ENCODE measurements around the gene NPAS2. TPM values are rescaled to one million over a fixed set of nuclear protein-coding genes. Genes with fewer than 3 reads are reported as not detected.

Gene NPAS2
- total RNA-seq, 4 donors from 2014 or later: 7.7 to 83.2 (median 15.1) TPM

DNA sequence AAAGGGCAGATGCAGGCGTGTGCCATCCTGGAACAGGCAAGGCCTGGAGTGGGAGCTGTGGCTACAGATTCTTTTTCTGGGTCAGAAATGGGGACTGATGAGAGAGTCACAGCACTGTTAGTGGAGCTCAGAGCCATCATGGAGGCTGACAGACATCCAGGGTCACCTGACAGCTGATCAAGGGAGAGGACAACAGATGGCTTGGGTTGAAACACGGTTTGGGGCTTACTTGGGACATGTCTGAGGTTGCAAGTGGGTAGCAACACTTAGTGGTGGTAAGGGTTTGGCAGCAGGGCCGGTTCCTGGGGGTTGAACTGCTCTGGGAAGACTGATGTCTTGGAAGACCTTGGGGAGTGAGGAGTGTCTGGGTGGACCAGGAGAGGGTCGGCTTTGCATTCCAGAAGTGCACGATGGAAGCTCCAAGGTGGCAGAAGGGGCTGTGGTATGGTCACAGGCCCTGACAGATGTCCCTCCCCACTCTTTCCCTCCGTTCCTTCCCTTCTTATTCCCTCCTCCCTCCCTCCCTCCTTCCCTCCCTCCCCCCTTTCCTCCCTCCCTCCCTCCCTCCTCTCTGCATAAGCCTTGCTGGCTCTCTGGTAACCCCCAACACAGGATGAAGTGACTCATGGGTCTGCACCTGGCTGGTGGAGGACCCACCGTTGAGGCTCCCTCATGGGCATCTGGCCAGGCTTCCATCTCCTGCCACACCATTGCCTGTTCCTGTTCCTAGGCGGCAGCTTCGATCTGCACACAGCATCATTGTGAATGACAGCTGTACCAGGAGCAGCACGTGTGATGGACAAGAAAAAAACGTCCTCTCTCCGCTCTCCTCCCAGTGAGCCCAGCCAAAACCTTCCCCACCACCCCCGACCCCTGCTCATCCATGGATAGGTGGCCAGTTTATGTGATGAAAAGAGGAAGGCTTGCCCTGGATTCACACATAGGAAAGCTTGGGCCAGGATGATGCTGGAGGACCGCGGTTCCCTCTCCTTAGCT is 118.4 kb downstream of the NPAS2 start:
- Histone ChIP-seq H3K27me3 (no peaks in the 10 kb centered on the region), H3K4me3 (no peak overlapping the region), H3K4me1 (no peaks in the 10 kb centered on the region), H3K9me3 (no peaks in the 10 kb centered on the region), H3K36me3 (peaks cover 0 to 10% (median 0%) of the 10 kb centered on the region in 3 donors), H3K27ac (no peak overlapping the region)
- no peak for DNase-seq (ENCODE audit: low spot score in 2 of 2)
- TF ChIP-seq POLR2A (IDR thresholded peaks at IDR 0.05): no peak
- no peak for TF ChIP-seq EP300 (IDR thresholded peaks at IDR 0.05)
- TF ChIP-seq, protein P1, sequence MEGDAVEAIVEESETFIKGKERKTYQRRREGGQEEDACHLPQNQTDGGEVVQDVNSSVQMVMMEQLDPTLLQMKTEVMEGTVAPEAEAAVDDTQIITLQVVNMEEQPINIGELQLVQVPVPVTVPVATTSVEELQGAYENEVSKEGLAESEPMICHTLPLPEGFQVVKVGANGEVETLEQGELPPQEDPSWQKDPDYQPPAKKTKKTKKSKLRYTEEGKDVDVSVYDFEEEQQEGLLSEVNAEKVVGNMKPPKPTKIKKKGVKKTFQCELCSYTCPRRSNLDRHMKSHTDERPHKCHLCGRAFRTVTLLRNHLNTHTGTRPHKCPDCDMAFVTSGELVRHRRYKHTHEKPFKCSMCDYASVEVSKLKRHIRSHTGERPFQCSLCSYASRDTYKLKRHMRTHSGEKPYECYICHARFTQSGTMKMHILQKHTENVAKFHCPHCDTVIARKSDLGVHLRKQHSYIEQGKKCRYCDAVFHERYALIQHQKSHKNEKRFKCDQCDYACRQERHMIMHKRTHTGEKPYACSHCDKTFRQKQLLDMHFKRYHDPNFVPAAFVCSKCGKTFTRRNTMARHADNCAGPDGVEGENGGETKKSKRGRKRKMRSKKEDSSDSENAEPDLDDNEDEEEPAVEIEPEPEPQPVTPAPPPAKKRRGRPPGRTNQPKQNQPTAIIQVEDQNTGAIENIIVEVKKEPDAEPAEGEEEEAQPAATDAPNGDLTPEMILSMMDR (IDR thresholded peaks at IDR 0.05): no peak
- 84% methylated on average over 14 to 15 of the region's 15 CpGs for WGBS, 2 donors

DNA sequence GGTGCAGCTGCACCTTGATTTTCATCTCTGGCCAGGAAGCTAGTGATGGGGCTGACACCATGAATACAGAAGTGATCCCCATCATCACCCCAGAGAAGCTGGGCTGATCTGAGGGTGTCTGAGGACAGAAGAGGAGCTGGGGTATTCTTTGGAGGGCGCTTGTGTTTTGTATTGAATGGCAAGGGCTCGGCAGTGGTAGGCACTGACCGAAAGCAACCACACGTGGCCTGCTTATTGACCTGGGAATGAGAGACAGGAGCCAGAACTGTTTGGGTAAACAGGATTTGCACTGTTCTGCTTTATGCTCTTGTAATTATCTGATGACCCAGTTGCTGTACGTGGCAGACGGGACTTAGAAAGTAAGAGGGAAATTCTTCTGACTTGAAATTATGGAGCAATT is 119.5 kb downstream of the NPAS2 start:
- TF ChIP-seq POLR2A (IDR thresholded peaks at IDR 0.05) (no peak), EP300 (IDR thresholded peaks at IDR 0.05) (no peak)
- TF ChIP-seq, protein P1 (IDR thresholded peaks at IDR 0.05): no peak
- Histone ChIP-seq H3K27me3 (no peaks in the 10 kb centered on the region), H3K27ac (no peak overlapping the region), H3K4me3 (no peak overlapping the region), H3K9me3 (no peaks in the 10 kb centered on the region), H3K4me1 (no peaks in the 10 kb centered on the region), H3K36me3 (peaks cover 0 to 5% (median 0%) of the 10 kb centered on the region in 3 donors)
- WGBS, 2 donors: 80 to 82% methylated on average over 6 of the region's 6 CpGs
- no peak for DNase-seq (ENCODE audit: low spot score in 2 of 2)

DNA sequence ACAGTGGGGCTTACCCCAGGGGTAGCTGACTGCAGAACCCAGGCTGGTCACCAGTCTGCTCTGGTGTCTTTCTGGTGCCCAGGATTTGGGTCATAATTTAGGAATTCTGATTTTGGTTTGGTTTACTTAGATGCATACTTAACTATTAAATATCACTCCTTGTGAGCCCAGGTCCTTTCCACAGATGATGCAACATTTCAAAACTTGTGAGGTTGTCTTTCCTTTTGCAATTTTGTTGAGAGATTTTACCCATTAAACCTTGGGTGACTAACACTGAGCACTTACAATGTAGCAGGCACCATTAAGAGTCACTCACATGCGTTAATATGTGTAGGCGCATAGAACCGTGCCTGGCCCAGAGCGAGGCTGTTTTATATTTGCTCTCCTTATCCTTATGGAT is 120.3 kb downstream of the NPAS2 start:
- Histone ChIP-seq H3K27me3 (no peaks in the 10 kb centered on the region), H3K4me1 (no peaks in the 10 kb centered on the region), H3K9me3 (no peaks in the 10 kb centered on the region), H3K4me3 (no peak overlapping the region), H3K36me3 (peaks cover 0 to 5% (median 0%) of the 10 kb centered on the region in 3 donors), H3K27ac (no peak overlapping the region)
- WGBS, 2 donors: 95 to 96% methylated on average over 4 of the region's 4 CpGs
- no peak for DNase-seq (ENCODE audit: low spot score in 2 of 2)
- no peak for TF ChIP-seq EP300 (IDR thresholded peaks at IDR 0.05)
- TF ChIP-seq, protein P1 (IDR thresholded peaks at IDR 0.05): no peak
- TF ChIP-seq POLR2A (IDR thresholded peaks at IDR 0.05): no peak

DNA sequence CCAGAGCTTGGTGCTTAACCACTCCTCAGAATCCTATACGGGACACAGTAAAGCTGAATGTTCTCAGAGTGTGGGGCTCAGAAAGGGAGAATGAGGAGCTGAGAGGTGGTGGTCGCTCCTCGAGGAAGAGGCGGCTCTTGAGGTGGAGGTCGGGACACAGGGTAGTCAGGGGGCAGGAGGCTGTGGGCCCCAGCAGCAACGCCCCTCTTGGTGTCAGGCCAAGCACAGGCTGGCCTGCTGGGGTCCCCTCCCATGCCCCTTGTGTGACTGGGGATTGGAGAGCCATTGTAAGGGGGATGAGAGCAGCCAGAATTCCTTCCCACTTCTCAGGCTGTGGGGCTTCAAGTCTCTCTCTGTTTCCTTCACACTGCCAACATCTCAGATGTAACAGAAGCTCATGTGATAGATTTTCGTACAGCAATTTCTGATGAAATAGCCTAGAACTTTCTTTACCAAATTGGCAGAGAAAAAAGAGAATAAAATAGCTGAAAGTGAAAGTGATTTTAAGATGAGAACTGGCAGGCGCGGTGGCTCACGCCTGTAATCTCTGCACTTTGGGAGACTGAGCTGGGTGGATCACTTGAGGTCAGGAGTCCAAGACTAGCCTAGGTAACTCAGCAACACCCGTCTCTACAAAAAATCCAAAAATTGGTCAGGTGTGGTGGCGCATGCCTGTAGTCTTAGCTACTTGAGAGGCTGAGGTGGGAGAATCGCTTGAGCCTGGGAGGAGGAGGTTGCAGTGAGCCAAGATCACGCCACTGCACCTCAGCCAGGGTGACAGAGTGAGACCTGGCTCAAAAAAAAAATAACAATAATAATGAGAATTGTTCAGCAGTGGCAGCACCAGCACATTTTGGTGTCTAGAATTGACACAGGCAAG is 121.1 kb downstream of the NPAS2 start:
- 72 to 79% methylated on average over 14 of the region's 14 CpGs for WGBS, 2 donors
- TF ChIP-seq POLR2A (IDR thresholded peaks at IDR 0.05) (no peak), EP300 (IDR thresholded peaks at IDR 0.05) (no peak)
- TF ChIP-seq, protein P1 (IDR thresholded peaks at IDR 0.05): no peak
- H3K36me3 ChIP-seq: peaks cover 0 to 5% (median 0%) of the 10 kb centered on the region in 3 donors

More for the DNA sequence above, 121.1 kb downstream of the NPAS2 start:
- DNase-seq (ENCODE audit: low spot score in 2 of 2): no peak
- Histone ChIP-seq H3K27ac (no peak overlapping the region), H3K9me3 (no peaks in the 10 kb centered on the region), H3K4me3 (no peak overlapping the region), H3K4me1 (no peaks in the 10 kb centered on the region), H3K27me3 (no peaks in the 10 kb centered on the region)

All from tibial nerve (tissue), 4 donors.